HS-5 (cell line): Measurements from ENCODE around the gene SNUPN.
"Not testable (repeated sequence)": the region's sequence is repeated elsewhere in the genome, so short reads cannot be mapped to it uniquely, and the experiment has no call there.

Experiments
- DNase-seq: peaks from one replicate; pipeline ENCODE4 v3.0.0-alpha.2; 2012; ENCODE audit warnings: low read depth

SNUPN gene

GRCh38 chr15:75637245-75638009, 11.9 kb upstream of the SNUPN start:
- no peak for DNase-seq

DNA sequence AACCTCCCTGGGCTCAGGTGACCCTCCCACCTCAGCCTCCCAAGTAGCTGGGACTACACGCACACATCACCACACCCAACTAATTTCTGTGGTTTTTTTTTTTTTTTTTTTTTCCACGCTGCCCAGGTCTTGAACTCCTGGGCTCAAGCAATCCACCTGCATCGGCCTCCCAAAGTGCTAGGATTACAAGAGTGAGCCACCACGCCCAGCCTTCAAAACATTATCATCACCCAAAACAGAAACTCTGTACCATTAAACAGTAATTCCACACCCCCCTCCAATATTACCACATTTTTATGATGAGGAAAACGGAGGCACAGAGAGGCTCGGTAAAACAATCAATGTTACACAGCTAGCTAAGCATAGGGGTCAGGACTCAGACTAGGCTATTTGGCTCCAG, 10.5 kb upstream of the SNUPN start:
- no peak for DNase-seq

DNA sequence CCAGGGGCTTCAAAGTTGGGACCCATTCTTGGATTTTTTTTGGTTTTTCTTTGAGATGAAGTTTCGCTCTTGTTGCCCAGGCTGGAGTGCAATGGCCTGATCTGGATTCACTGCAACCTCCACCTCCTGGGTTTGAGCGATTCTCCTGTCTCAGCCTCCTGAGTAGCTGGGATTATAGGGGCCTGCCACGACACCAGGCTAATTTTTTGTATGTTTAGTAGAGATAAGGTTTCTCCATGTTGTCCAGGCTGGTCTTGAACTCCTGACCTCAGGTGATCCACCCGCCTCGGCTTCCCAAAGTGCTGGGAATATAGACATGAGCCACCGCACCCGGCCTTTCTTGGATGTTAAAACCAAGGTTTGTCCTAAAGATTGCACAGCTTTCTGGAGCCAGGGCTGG, 8.4 kb upstream of the SNUPN start:
- not testable (repeated sequence) for DNase-seq

DNA sequence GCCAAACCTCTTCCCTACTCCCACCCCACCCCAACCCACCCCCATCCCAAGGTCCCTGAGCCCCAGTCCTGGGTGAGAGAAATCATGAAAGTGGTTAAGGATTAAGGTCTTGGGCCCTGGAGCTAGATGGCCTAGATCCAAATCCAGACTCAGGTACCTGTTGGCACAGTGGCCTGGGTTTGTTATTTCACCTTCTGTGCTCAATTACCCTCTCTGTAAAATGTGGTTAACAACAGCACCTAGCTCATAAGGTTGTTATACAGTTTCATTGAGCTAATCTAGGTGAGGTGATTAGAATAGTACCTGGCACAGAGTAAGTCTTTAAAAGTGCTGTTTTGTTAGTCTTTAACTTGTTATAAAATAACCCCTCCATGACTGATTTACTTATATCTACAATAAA, 6.4 kb upstream of the SNUPN start:
- no peak for DNase-seq

- DNase-seq, result no peak
Measured at GRCh38 chr15:75622505-75622904, 3.0 kb downstream of the SNUPN start.

DNA sequence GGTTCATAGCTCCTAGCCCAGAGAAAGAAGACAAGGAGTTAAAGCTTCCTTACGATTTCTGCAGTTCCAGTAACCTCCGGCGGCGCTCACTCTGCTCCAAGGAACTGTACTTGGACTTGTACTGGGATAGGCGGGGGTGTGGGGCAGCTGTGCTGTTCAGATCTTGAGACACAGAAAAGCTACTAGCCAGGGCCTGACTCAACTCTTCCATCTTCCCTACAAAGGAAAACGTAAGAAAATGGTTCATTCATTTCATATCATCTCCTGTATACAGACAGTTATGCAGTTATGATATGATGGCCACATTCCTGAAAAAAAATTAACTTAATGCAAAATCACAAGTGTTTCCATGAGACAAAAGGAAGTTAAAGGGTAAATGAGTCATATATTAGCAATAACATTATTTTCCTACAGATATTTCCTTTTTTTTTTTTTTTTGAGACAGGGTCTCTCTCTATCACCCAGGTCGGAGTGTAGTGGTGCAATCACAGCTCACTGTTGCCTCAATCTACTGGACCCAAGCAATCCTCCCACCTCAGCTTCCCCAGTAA, 4.6 kb downstream of the SNUPN start:
- peak; percentile 49 for DNase-seq

GRCh38 chr15:75620058-75620820, 5.3 kb downstream of the SNUPN start:
- DNase-seq, result peak; percentile 11

GRCh38 chr15:75616766-75617165, 8.8 kb downstream of the SNUPN start:
- DNase-seq, result no peak

DNA sequence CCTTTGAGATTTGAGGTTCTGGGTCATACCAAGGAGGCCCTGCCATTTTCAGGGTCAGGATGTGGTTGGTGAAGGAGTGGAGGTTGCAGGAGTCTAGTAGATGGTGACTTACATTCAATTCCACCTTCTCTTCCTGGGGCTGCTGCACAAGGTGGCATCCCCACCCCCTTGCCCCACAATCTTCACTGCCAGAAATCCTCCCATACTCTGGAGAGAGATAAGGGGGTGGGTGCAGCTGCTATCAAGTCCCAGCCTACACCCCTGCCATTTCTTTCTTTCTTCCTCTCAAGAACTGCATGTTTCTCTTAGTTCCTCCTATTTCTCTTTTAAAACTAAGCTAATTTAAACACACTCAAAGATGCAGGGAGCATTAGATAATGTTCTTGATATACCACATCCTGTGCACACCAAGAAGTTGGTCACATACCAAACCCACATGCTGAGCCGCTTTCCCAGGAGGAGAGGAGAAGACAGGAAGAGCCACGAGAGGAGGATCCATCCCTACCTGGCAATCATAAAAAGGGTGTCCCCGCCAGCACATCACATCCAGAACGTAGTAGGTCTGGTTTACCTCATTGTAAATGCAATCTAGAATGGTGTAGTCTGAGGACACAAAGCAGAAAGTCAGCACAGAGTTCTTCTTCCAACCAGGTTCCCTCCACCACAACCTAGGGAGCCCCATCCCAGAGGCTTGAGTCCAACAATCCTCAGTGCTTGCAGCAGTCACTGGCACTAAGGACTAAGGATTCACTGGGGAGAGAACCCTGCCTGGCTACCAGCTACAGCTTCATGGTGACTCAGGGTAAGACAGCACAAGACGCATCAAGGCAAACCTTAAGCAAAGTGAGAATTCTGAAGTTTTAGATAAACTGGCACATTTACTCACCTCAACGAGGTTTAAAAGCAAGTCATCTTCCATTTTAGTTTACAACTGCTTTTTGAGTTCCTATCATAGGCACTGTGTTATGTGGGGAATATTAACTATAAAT, 18.5 kb downstream of the SNUPN start:
- DNase-seq, result no peak

GRCh38 chr15:75606026-75606425, 19.5 kb downstream of the SNUPN start:
- no peak for DNase-seq

GRCh38 chr15:75599401-75599800, 26.1 kb downstream of the SNUPN start:
- DNase-seq, result no peak

GRCh38 chr15:75598361-75598760, 27.2 kb downstream of the SNUPN start:
- DNase-seq, result no peak

DNA sequence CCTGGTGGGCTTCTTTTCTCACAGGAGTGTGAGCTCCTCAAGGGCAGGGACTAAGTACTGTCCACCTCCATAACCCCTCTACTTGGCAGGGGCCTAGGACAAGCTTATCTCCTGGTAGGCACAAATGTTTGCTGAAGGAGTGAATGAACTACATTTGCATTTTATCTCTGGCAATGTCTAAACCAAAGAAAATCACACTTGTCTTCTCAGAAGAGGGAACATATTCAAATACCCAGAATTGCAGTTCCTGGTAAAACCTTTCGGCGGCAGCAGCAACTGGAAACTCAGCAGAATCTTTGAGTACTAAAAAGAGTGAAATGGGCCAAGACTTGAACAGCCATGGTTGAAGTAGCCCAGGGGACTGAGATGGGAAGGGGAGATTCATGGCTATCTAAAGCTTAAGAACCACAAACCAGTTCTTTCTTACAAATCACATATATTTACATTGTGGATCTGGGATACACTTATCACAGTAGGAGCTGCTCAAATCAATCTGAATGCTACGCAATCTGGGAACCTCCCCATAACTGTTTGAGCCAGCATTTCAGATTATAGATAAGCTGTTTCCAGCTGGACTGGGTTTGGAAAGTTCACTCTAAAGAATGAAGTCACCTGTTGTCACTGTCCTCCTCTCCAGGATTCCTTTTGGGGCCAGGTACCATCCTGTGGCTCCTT, 27.7 kb downstream of the SNUPN start:
- DNase-seq, result no peak

- DNase-seq, result no peak
Measured at GRCh38 chr15:75596703-75597345, 28.7 kb downstream of the SNUPN start.

DNA sequence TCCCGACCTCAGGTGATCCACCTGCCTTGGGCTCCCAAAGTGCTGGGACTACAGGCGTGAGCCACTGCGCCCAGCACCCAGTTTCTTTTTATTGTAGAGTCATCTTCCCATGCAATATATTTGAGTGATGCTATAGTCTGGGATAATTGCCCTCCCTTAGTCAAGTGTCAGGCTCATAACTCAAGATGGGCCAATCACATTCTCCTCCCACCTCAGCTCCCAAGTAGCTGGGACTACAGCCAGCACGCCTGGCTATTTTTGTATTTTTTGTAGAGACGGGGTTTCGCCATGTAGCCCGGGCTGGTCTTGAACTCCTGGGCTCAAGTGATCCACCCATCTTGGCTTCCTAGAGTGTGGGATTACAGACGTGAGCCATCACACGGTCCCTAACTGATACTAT, 31.2 kb downstream of the SNUPN start:
- DNase-seq, result no peak

- DNase-seq, result no peak
Measured at GRCh38 chr15:75591655-75592364, 33.7 kb downstream of the SNUPN start.

GRCh38 chr15:75590239-75590638, 35.3 kb downstream of the SNUPN start:
- no peak for DNase-seq

DNA sequence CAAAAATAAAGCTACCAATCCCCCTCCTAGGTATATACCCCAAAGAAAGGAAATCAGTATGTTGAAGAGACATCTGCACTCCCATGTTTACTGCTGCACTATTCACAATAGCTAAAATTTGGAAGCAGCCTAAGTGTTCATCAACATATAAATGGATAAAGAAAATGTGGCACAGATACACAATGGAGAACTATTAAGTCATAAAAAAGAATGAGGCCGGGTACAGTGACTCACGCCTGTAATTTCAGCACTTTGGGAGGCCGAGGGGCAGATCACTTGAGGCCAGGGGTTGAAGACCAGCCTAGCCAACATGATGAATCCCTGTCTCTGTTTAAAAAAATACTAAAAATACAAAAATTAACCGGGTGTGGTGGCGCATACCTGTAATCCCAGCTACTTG, 36.5 kb downstream of the SNUPN start:
- DNase-seq, result no peak

DNA sequence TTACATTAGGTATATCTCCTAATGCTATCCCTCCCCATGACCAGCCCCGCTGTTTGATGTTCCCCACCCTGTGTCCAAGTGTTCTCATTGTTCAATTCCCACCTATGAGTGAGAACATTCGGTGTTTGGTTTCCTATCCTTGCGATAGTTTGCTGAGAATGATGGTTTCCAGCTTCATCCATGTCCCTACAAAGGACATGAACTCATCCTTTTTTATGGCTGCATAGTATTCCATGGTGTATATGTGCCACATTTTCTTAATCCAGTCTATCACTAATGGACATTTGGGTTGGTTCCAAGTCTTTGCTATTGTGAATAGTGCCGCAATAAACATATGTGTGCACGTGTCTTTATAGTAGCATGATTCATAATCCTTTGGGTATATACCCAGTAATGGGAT, 39.1 kb downstream of the SNUPN start:
- not testable (repeated sequence) for DNase-seq

DNA sequence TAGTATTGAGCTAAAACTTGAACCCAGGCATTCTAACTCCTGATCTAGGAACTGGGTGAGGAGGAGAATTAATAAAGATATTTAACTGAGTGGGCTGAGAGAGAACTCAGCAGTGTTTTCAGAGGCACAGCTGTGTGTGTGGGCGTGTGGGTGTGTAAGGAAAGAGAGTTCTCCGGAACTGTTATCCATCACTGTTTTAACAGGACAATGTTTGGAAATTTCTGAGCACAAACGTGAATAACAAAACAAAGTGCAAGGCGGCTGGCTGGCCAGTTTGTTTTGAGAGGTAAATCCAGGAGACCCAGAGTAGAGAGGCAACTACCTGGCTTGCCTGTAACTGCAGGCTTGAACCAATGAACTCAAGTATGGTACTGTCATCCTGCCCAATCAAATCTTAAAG, 41.4 kb downstream of the SNUPN start:
- DNase-seq, result no peak
